ENCODE measurements around the gene COL4A2.

DNA sequence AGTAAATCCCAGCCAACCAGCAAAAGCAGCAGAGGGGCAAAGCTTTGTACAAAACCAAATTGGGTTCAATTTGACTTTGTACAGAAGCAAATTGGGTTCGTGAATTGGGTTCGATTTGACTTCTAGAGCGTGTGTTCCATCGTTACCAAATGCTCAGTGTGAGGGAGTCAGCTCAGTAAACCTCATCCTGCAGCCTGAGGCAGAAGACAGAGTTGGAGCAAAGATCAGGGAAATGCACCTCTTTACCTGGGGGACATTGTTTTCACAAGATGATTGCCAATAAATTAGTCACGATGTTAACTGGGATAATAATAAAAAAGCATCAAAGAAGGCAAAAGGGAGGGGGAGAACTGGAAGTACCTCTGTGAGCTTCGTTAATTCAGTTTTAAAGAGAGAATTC lies 252.9 kb downstream of the COL4A2 start:
- TF ChIP-seq POLR2A (IDR thresholded peaks at IDR 0.05) = peak; percentile 5 to 29
- no peak for TF ChIP-seq CTCF (IDR thresholded peaks at IDR 0.05)
